HepG2 (cell line): ENCODE measurements around the gene RABGGTA. TPM values are rescaled to one million over a fixed set of nuclear protein-coding genes. Genes with fewer than 3 reads are reported as not detected.

Experiments
- DNMT3B ChIP-seq: conservative IDR thresholded peaks from 2 replicates; pipeline ENCODE4 v1.6.1; 2016; ENCODE audit warnings: missing biosample characterization, control low read depth
- GATA4 ChIP-seq: sonication (generic); IDR thresholded peaks from 2 replicates; pipeline ENCODE4 v1.6.1; 2016; ENCODE audit warnings: antibody characterized with exemption, low read depth, borderline replicate concordance
- HNRNPL ChIP-seq: fragments of 200-400 bp; formaldehyde crosslinking; IDR thresholded peaks from 2 replicates; pipeline ENCODE4 v1.6.1; 2017; ENCODE audit warnings: mild to moderate bottlenecking, low read depth, low read length
- ISX ChIP-seq: sonication (generic); formaldehyde crosslinking; conservative IDR thresholded peaks from 2 replicates; pipeline ENCODE4 v1.5.0; 2020; ENCODE audit warnings: missing genetic modification reagents
- KDM1A ChIP-seq: IDR thresholded peaks from 2 replicates; pipeline ENCODE4 v1.6.1; 2016; ENCODE audit warnings: missing compliant biosample characterization
- NR2F6 ChIP-seq, 2 experiments: IDR thresholded peaks; 2 replicates each; pipeline ENCODE4 v1.6.1; 2016; ENCODE audit warnings: antibody characterized with exemption in 1 of 2, mild to moderate bottlenecking in 1 of 2
- NR3C1 ChIP-seq: sonication (generic); formaldehyde crosslinking; IDR thresholded peaks from 2 replicates; pipeline ENCODE4 v1.4.0; 2020; ENCODE audit warnings: missing genetic modification reagents
- RFX3 ChIP-seq: IDR thresholded peaks from 2 replicates; pipeline ENCODE4 v1.6.1; 2016; ENCODE audit warnings: missing biosample characterization, missing genetic modification reagents
- RXRB ChIP-seq: IDR thresholded peaks from 2 replicates; pipeline ENCODE4 v1.6.1; 2016; ENCODE audit warnings: borderline replicate concordance, missing genetic modification reagents, missing compliant biosample characterization
- ZFP82 ChIP-seq: sonication (generic); formaldehyde crosslinking; IDR thresholded peaks from 2 replicates; pipeline ENCODE4 v1.5.1; 2020; ENCODE audit warnings: mild to moderate bottlenecking, missing genetic modification reagents, borderline replicate concordance
- ZNF124 ChIP-seq: sonication (generic); formaldehyde crosslinking; IDR thresholded peaks from 2 replicates; pipeline ENCODE4 v1.4.0; 2020; ENCODE audit warnings: missing genetic modification reagents
- ZNF619 ChIP-seq: sonication (generic); formaldehyde crosslinking; IDR thresholded peaks from 2 replicates; pipeline ENCODE4 v1.4.0; 2020; ENCODE audit warnings: mild to moderate bottlenecking, missing genetic modification reagents
- polyA plus RNA-seq, 8 experiments: library from polyadenylated mRNA; depleted of rRNA in 3 of 8; stranded (reverse) in 7 of 8; unstranded in 1 of 8; fragments of >200 nt; fragmentation: Illumina TruSeq in 4 of 8; extraction: Trizol in 4 of 8; gene quantifications; 2 replicates each; pipeline versions ENCODE4 v1.2.1 to v1.2.3, GENCODE V29; 2011 to 2016; ENCODE audit warnings: low read depth in 4 of 8, missing spikeins in 1 of 8, mixed read lengths in 1 of 8; ENCODE audit not compliant: insufficient read depth in 1 of 8
- total RNA-seq, 5 experiments: library from RNA; depleted of rRNA; stranded (reverse); fragments of >200 nt; fragmentation: Illumina TruSeq; extraction: Trizol; gene quantifications; 2 replicates each; pipeline ENCODE4 v1.2.3, GENCODE V29; 2016; ENCODE audit warnings: low read depth in 1 of 5
- TF ChIP-seq, protein P1 (sequence below): sonication (generic); formaldehyde crosslinking; IDR thresholded peaks from 2 replicates; pipeline ENCODE4 v1.9.0; 2021; ENCODE audit warnings: mild to moderate bottlenecking, missing genetic modification reagents
- TF ChIP-seq, protein P2 (sequence below), 2 experiments: sonication (generic) in 1 of 2; formaldehyde crosslinking in 1 of 2; IDR thresholded peaks; 2 replicates each; pipeline versions ENCODE4 v1.4.0 to v1.6.1; 2016 to 2020; ENCODE audit warnings: borderline replicate concordance in 1 of 2, low read depth in 1 of 2, mild to moderate bottlenecking in 1 of 2, missing genetic modification reagents in 1 of 2
- TF ChIP-seq, protein P3 (sequence below): sonication (generic); formaldehyde crosslinking; IDR thresholded peaks from 2 replicates; pipeline ENCODE4 v1.8.0; 2022; ENCODE audit warnings: missing genetic modification reagents, mild to moderate bottlenecking, inconsistent platforms, borderline replicate concordance
- TF ChIP-seq, protein P4 (sequence below): sonication (generic); formaldehyde crosslinking; IDR thresholded peaks from 2 replicates; pipeline ENCODE4 v1.5.0; 2020; ENCODE audit warnings: mild to moderate bottlenecking, missing genetic modification reagents

Gene RABGGTA
- total and polyA plus RNA-seq, 2 of the 13 experiments (the other 11 are each of a cell fraction or from before 2014, with no cell fraction given): 57.9 to 90.8 TPM

DNA sequence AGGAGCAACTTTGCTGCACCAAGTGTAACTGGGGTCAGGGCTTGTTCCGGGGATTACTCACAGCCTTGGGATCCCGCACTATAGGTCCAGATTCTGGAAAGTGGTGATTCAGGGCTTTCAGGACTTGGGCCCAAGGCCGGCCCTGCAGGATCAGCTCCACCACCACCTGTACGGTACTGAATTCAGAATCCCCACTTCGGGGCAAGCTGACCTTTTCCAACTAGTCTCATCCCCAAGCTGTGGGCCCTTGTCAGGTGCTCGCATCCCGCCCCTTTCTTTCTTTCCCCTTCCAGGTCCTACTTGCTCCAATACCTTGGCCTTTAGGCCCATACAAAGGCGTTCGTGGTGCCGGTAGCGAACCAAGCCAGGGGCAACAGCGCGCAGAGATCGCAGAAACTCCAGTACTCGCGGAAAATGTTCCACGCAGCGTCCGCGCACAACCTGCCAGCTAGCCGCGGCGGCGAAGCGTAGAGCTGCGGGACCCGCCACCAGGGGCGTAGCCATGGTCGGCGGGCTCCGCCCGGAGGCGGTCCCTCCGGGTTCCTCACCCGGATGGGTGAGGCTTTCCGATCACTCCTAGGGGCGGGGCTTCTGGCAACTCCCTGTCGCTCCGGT is 29.5 kb downstream of the RABGGTA start (continued):
- TF ChIP-seq, protein P1, sequence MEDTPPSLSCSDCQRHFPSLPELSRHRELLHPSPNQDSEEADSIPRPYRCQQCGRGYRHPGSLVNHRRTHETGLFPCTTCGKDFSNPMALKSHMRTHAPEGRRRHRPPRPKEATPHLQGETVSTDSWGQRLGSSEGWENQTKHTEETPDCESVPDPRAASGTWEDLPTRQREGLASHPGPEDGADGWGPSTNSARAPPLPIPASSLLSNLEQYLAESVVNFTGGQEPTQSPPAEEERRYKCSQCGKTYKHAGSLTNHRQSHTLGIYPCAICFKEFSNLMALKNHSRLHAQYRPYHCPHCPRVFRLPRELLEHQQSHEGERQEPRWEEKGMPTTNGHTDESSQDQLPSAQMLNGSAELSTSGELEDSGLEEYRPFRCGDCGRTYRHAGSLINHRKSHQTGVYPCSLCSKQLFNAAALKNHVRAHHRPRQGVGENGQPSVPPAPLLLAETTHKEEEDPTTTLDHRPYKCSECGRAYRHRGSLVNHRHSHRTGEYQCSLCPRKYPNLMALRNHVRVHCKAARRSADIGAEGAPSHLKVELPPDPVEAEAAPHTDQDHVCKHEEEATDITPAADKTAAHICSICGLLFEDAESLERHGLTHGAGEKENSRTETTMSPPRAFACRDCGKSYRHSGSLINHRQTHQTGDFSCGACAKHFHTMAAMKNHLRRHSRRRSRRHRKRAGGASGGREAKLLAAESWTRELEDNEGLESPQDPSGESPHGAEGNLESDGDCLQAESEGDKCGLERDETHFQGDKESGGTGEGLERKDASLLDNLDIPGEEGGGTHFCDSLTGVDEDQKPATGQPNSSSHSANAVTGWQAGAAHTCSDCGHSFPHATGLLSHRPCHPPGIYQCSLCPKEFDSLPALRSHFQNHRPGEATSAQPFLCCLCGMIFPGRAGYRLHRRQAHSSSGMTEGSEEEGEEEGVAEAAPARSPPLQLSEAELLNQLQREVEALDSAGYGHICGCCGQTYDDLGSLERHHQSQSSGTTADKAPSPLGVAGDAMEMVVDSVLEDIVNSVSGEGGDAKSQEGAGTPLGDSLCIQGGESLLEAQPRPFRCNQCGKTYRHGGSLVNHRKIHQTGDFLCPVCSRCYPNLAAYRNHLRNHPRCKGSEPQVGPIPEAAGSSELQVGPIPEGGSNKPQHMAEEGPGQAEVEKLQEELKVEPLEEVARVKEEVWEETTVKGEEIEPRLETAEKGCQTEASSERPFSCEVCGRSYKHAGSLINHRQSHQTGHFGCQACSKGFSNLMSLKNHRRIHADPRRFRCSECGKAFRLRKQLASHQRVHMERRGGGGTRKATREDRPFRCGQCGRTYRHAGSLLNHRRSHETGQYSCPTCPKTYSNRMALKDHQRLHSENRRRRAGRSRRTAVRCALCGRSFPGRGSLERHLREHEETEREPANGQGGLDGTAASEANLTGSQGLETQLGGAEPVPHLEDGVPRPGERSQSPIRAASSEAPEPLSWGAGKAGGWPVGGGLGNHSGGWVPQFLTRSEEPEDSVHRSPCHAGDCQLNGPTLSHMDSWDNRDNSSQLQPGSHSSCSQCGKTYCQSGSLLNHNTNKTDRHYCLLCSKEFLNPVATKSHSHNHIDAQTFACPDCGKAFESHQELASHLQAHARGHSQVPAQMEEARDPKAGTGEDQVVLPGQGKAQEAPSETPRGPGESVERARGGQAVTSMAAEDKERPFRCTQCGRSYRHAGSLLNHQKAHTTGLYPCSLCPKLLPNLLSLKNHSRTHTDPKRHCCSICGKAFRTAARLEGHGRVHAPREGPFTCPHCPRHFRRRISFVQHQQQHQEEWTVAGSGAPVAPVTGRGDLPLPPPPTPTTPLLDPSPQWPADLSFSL: peak; percentile 36; the same call in 1 of the 2 replicates
- TF ChIP-seq ISX (CRISPR knock-in tag) (no peak), NR3C1 (CRISPR knock-in tag) (peak; percentile 62; the same call in 1 of the 2 replicates), DNMT3B (no peak), NR2F6 (IDR thresholded peaks at IDR 0.05) (peak; percentile 26; the same call in 1 of the 2 replicates), NR2F6 (CRISPR knock-in tag; IDR thresholded peaks at IDR 0.05) (no peak), ZNF124 (CRISPR knock-in tag) (no peak), ZFP82 (CRISPR knock-in tag) (no peak), RFX3 (CRISPR knock-in tag) (peak; percentile 10; the same call in 1 of the 2 replicates), RXRB (no peak), ZNF619 (no peak; the same call in 1 of the 2 replicates), GATA4 (peak; percentile 65; the same call in 1 of the 2 replicates), HNRNPL (0 out of 2 replicates have a peak, but pooled peaks have one; percentile 87), KDM1A (CRISPR knock-in tag) (no peak)
- TF ChIP-seq, protein P2, sequence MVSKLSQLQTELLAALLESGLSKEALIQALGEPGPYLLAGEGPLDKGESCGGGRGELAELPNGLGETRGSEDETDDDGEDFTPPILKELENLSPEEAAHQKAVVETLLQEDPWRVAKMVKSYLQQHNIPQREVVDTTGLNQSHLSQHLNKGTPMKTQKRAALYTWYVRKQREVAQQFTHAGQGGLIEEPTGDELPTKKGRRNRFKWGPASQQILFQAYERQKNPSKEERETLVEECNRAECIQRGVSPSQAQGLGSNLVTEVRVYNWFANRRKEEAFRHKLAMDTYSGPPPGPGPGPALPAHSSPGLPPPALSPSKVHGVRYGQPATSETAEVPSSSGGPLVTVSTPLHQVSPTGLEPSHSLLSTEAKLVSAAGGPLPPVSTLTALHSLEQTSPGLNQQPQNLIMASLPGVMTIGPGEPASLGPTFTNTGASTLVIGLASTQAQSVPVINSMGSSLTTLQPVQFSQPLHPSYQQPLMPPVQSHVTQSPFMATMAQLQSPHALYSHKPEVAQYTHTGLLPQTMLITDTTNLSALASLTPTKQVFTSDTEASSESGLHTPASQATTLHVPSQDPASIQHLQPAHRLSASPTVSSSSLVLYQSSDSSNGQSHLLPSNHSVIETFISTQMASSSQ (IDR thresholded peaks at IDR 0.05; ENCODE audit: low read depth): no peak
- TF ChIP-seq, protein P2 (CRISPR knock-in tag; IDR thresholded peaks at IDR 0.05; ENCODE audit: borderline replicate concordance): no peak
- TF ChIP-seq, protein P3, sequence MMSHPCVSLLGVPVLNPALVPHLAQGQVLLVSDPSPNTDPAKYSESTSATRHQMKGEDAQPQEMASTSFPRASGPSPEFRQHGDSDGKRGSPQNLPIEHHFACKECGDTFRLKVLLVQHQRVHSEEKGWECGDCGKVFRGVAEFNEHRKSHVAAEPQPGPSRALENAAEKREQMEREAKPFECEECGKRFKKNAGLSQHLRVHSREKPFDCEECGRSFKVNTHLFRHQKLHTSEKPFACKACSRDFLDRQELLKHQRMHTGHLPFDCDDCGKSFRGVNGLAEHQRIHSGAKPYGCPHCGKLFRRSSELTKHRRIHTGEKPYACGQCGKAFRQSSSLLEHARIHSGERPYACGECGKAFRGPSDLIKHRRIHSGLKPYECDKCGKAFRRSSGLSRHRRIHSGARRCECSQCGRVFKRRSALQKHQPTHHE: no peak
- TF ChIP-seq, protein P4, sequence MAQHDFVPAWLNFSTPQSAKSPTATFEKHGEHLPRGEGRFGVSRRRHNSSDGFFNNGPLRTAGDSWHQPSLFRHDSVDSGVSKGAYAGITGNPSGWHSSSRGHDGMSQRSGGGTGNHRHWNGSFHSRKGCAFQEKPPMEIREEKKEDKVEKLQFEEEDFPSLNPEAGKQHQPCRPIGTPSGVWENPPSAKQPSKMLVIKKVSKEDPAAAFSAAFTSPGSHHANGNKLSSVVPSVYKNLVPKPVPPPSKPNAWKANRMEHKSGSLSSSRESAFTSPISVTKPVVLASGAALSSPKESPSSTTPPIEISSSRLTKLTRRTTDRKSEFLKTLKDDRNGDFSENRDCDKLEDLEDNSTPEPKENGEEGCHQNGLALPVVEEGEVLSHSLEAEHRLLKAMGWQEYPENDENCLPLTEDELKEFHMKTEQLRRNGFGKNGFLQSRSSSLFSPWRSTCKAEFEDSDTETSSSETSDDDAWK (CRISPR knock-in tag): no peak
